Spleen (tissue), 11 donors: ENCODE data around the gene MYD88. TPM values are rescaled to one million over a fixed set of nuclear protein-coding genes. Genes with fewer than 3 reads are reported as not detected.

Experiments used
- DNase-seq: peaks from one replicate; pipeline ENCODE4 v3.0.0-alpha.2; 2020
- H3K27ac ChIP-seq, 8 donors: fragments of 200-600 bp; sonication (generic) in 7 of 8; 1 replicate in 4 of 8; 2 replicates in 4 of 8; pipeline versions ENCODE4 v1.5.0 to v1.8.0; 2016 to 2021; ENCODE audit warnings: inconsistent platforms in 4 of 8, mild to moderate bottlenecking in 4 of 8, moderate library complexity in 1 of 8
- H3K27me3 ChIP-seq, 7 donors: fragments of 200-600 bp; sonication (generic) in 6 of 7; replicated peaks in 1 of 7; 1 replicate in 4 of 7; 2 replicates in 3 of 7; pipeline versions ENCODE4 v1.5.0 to v1.8.0; 2016 to 2021; ENCODE audit warnings: inconsistent platforms in 3 of 7, mild to moderate bottlenecking in 1 of 7
- H3K36me3 ChIP-seq, 6 donors: fragments of 200-600 bp; sonication (generic) in 5 of 6; 1 replicate in 4 of 6; 2 replicates in 2 of 6; pipeline versions ENCODE4 v1.5.0 to v1.8.0; 2016 to 2021; ENCODE audit warnings: inconsistent platforms in 2 of 6
- H3K4me1 ChIP-seq, 6 donors: fragments of 200-600 bp; sonication (generic) in 5 of 6; 1 replicate in 3 of 6; 2 replicates in 3 of 6; pipeline versions ENCODE4 v1.5.0 to v1.8.0; 2016 to 2021; ENCODE audit warnings: inconsistent platforms in 3 of 6
- H3K4me3 ChIP-seq, 8 donors: fragments of 200-600 bp; sonication (generic) in 7 of 8; 1 replicate in 4 of 8; 2 replicates in 4 of 8; pipeline versions ENCODE4 v1.5.0 to v1.8.0; 2016 to 2021; ENCODE audit warnings: inconsistent platforms in 4 of 8, mild to moderate bottlenecking in 4 of 8, moderate library complexity in 2 of 8
- H3K9me3 ChIP-seq, 8 donors: fragments of 200-600 bp; sonication (generic) in 7 of 8; 1 replicate in 4 of 8; 2 replicates in 4 of 8; pipeline versions ENCODE4 v1.5.0 to v1.8.0; 2016 to 2021; ENCODE audit warnings: inconsistent platforms in 4 of 8
- CTCF ChIP-seq, 11 experiments: fragments of 200-600 bp in 7 of 11; fragments of 450-650 bp in 4 of 11; sonication (generic) in 4 of 11; IDR thresholded peaks in 8 of 11; conservative IDR thresholded peaks in 3 of 11; 1 replicate in 7 of 11; 2 replicates in 4 of 11; pipeline versions ENCODE4 v1.4.0 to v1.8.0; 2016 to 2021; ENCODE audit warnings: antibody characterized with exemption in 11 of 11, inconsistent platforms in 4 of 11, mild to moderate bottlenecking in 1 of 11
- POLR2A ChIP-seq, 3 donors: fragments of 450-650 bp; IDR thresholded peaks; one replicate each; pipeline ENCODE4 v1.5.1; 2017; ENCODE audit warnings: antibody characterized with exemption in 3 of 3, mild to moderate bottlenecking in 1 of 3
- POLR2AphosphoS5 ChIP-seq, 3 donors: sonication (generic); formaldehyde crosslinking; IDR thresholded peaks; one replicate each; pipeline ENCODE4 v1.5.1; 2017; ENCODE audit warnings: antibody characterized with exemption in 3 of 3
- WGBS, 5 donors: extraction: QIAGEN DNeasy Blood & Tissue Kit in 3 of 5; methylation state at CpG; one replicate each; pipeline versions ENCODE4 v1.1.5 to v1.1.7; 2013 to 2018; 5-methylcytosine and 5-hydroxymethylcytosine counted together
- intact Hi-C: fragments of 100-400 bp; cut with DNase I; formaldehyde crosslinking; loops from one replicate; pipeline ENCODE4 v1.15.0; 2023; ENCODE audit warnings: low total_unique reads
- polyA plus RNA-seq, 3 donors: library from polyadenylated mRNA; stranded (reverse); fragments of 200-250 nt; gene quantifications; one replicate each; pipeline ENCODE4 v1.2.1, GENCODE V29; 2013
- total RNA-seq, 7 donors: library from RNA; depleted of rRNA in 3 of 7; stranded (reverse); fragments of >200 nt in 3 of 7; fragmentation: NEBNext Ultra II Directional in 4 of 7; extraction: Animal tissue kit (Norgen Biotek cat#: 25700) in 4 of 7; gene quantifications; one replicate each; pipeline versions ENCODE4 v1.1.0 to v1.2.1, GENCODE V29; 2016 to 2021
- donor health status: healthy with polysubstance abuse.
- donor health status: DM: no; HTN: no; CAD: no; lungs with moderate emphysema.
- donor health status: DM: no; HTN: no; CAD: no.
- donor health status: Bipolar disorder and iron deficiency.
- donor health status: healthy.
- donor health status: DM: no; HTN: no; CAD: no.
- donor health status: DM: yes; HTN: yes; CAD: no.

The MYD88 gene
- total and polyA plus RNA-seq, 10 donors, result 38.8 to 146 (median 73.1) TPM

- DNase-seq, result peak; percentile 100
- H3K36me3 ChIP-seq, result peaks cover 3 to 55% (median 46%) of the 10 kb centered on the region in 6 donors
- H3K9me3 ChIP-seq, result no peaks in the 10 kb centered on the region
- H3K27ac ChIP-seq, result peak within 1 kb of the TSS; percentile 92 to 97 (median 96)
- intact Hi-C loops, result no loop called here
- H3K4me1 ChIP-seq, result peaks cover 30 to 88% (median 68%) of the 10 kb centered on the region in 6 donors
- WGBS, 5 donors, result 0% methylated on average over 27 to 66 of the region's 66 CpGs
- H3K4me3 ChIP-seq, result peak within 1 kb of the TSS; percentile 82 to 99 (median 96)
- H3K27me3 ChIP-seq, result no peaks in the 10 kb centered on the region
- peak; percentile 92 to 96 (median 94) for TF ChIP-seq POLR2AphosphoS5 (IDR thresholded peaks at IDR 0.05)
- TF ChIP-seq POLR2A (IDR thresholded peaks at IDR 0.05), result peak; percentile 66 to 89 (median 79)
- peak in 3 of 11 experiments; percentile 7 to 47 (median 31) for TF ChIP-seq CTCF (IDR thresholded peaks at IDR 0.05 in 8 of 11, conservative IDR thresholded peaks at IDR 0.05 in 3 of 11)
Measured at GRCh38 chr3:38136777-38137614, 1.5 kb upstream of the MYD88 start, which contains the start of gene ACAA1. Gene ACAA1, minus strand, starts transcription at chr3:38137127. Its CDS starts 92 bp downstream, at chr3:38137035.

GRCh38 chr3:38137615-38138348 lies 679 bp upstream of the MYD88 start:
- H3K4me3 ChIP-seq, result peak overlapping the region; percentile 82 to 99 (median 96)
- intact Hi-C loops, result no loop called here
- H3K36me3 ChIP-seq, result peaks cover 3 to 55% (median 47%) of the 10 kb centered on the region in 6 donors
- H3K27me3 ChIP-seq, result no peaks in the 10 kb centered on the region
- no peak for TF ChIP-seq POLR2A (IDR thresholded peaks at IDR 0.05)
- no peak for TF ChIP-seq POLR2AphosphoS5 (IDR thresholded peaks at IDR 0.05)
- peak in 1 of 11 experiments; percentile 21 for TF ChIP-seq CTCF (IDR thresholded peaks at IDR 0.05 in 8 of 11, conservative IDR thresholded peaks at IDR 0.05 in 3 of 11)
- 13 to 17% (median 14%) methylated on average over 14 to 22 of the region's 22 CpGs for WGBS, 5 donors
- peaks cover 30 to 86% (median 63%) of the 10 kb centered on the region in 6 donors for H3K4me1 ChIP-seq
- peak; percentile 86 for DNase-seq
- peak overlapping the region; percentile 92 to 97 (median 96) for H3K27ac ChIP-seq
- no peaks in the 10 kb centered on the region for H3K9me3 ChIP-seq

- Histone ChIP-seq H3K27ac (peak overlapping the region; percentile 92 to 97 (median 96)), H3K27me3 (no peaks in the 10 kb centered on the region), H3K9me3 (no peaks in the 10 kb centered on the region), H3K4me1 (peaks cover 30 to 85% (median 52%) of the 10 kb centered on the region in 6 donors), H3K36me3 (peaks cover 0 to 44% (median 34%) of the 10 kb centered on the region in 6 donors), H3K4me3 (peak overlapping the region; percentile 82 to 99 (median 96))
- DNase-seq, result no peak
- intact Hi-C loops, result no loop called here
- 0 to 8% (median 2%) methylated on average over 8 of the region's 8 CpGs for WGBS, 5 donors
- TF ChIP-seq POLR2AphosphoS5 (IDR thresholded peaks at IDR 0.05), result no peak
- TF ChIP-seq CTCF (IDR thresholded peaks at IDR 0.05 in 8 of 11, conservative IDR thresholded peaks at IDR 0.05 in 3 of 11), result no peak
- TF ChIP-seq POLR2A (IDR thresholded peaks at IDR 0.05), result no peak
Measured at GRCh38 chr3:38139191-38139590, 730 bp downstream of the MYD88 start.
